ENCODE measurements around the gene REC8.
A peak's percentile ranks its signal among the peaks of the same experiment; 100 is the strongest.

- TF ChIP-seq GATA3 (IDR thresholded peaks at IDR 0.05; ENCODE audit: low read depth, low read length) (no peak), GATA2 (IDR thresholded peaks at IDR 0.05; ENCODE audit: low read depth, low read length) (peak; percentile 50)
Measured at GRCh38 chr14:24172871-24173281, 996 bp downstream of the REC8 start.

Measured in SH-SY5Y (cell line).